Prostate gland (tissue), 2 donors: ENCODE data around the gene VIPR2. TPM values are rescaled to one million over a fixed set of nuclear protein-coding genes. Genes with fewer than 3 reads are reported as not detected.
"Not testable (repeated sequence)": the region's sequence is repeated elsewhere in the genome, so short reads cannot be mapped to it uniquely, and the experiment has no call there.

Experiments
- DNase-seq: peaks from one replicate; pipeline ENCODE4 v3.0.0-alpha.2; 2019; ENCODE audit warnings: low spot score
- H3K27ac ChIP-seq, 2 donors: fragments of 200-600 bp; sonication (generic); 2 replicates each; pipeline ENCODE4 v1.5.1; 2017 to 2019
- H3K27me3 ChIP-seq: fragments of 200-600 bp; sonication (generic); replicated peaks from 2 replicates; pipeline ENCODE4 v1.5.1; 2019; ENCODE audit not compliant: insufficient read depth
- H3K36me3 ChIP-seq, 2 donors: fragments of 200-600 bp; sonication (generic); 1 replicate in 1 of 2; 2 replicates in 1 of 2; pipeline versions ENCODE4 v1.5.1 to v1.8.1; 2017 to 2019
- H3K4me1 ChIP-seq: fragments of 200-600 bp; sonication (generic); replicated peaks from 2 replicates; pipeline ENCODE4 v1.5.1; 2019
- H3K4me3 ChIP-seq, 2 donors: fragments of 200-600 bp; sonication (generic); 2 replicates each; pipeline ENCODE4 v1.5.1; 2017 to 2019
- H3K9me3 ChIP-seq: fragments of 200-600 bp; sonication (generic); 2 replicates; pipeline ENCODE4 v1.5.1; 2017
- POLR2A ChIP-seq: fragments of 450-650 bp; IDR thresholded peaks from one replicate; pipeline ENCODE4 v1.6.1; 2016; ENCODE audit warnings: antibody characterized with exemption, mild to moderate bottlenecking
- POLR2AphosphoS5 ChIP-seq: sonication (generic); formaldehyde crosslinking; IDR thresholded peaks from one replicate; pipeline ENCODE4 v1.6.1; 2017; ENCODE audit warnings: antibody characterized with exemption
- WGBS: methylation state at CpG from one replicate; pipeline ENCODE4 v1.1.5; 2018; 5-methylcytosine and 5-hydroxymethylcytosine counted together
- intact Hi-C: fragments of 100-400 bp; cut with DNase I; formaldehyde crosslinking; loops from one replicate; pipeline ENCODE4 v1.14.2; 2022
- total RNA-seq, 2 donors: library from RNA; depleted of rRNA; stranded (reverse); fragments of >200 nt; gene quantifications; one replicate each; pipeline ENCODE4 v1.1.0, GENCODE V29; 2016
- TF ChIP-seq, protein P1 (sequence below), 4 experiments: fragments of 200-600 bp in 2 of 4; fragments of 450-650 bp in 2 of 4; sonication (generic) in 2 of 4; IDR thresholded peaks; 1 replicate in 3 of 4; 2 replicates in 1 of 4; pipeline ENCODE4 v1.5.1; 2016 to 2019; ENCODE audit warnings: antibody characterized with exemption in 4 of 4, mild to moderate bottlenecking in 2 of 4, moderate library complexity in 2 of 4

Gene VIPR2
- total RNA-seq, 2 donors from 2014 or later: 1.0 to 13.5 TPM

DNA sequence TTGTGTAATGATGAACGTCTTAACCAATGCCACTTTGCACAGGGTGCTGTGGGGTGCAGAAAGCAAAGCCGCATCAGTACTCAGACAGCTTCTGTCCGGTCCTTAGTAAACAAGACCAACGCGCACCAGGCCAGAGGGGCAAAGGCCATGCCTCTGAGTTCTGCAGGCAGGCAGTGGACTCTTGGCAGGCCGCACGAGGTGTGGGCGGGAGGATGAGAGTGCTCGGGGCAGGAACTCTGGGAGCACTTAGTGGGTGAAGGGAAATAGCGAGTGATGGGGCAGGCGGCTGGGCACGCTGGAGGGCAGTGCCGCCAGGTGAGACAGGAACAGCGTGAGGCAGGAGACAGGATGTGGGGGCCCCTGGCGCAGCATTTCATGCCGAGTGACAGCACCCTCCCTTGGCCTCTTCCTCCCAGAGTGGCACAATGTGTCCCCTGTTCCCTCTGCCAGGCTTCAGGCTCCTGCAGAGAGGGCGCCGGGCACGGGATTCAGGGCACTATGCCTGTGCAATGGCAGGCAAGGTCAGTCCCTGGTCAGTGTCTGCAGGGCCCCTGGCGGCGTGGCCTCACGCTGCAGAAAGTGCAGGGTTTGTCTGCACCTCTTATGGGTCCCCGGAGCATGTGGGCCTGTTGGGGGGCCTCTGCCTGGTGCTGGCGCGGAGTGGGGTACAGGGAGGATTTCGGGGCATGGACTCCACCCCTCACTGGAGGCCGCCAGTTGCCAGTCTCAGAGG lies 60.4 kb downstream of the VIPR2 start:
- no peaks in the 10 kb centered on the region for H3K36me3 ChIP-seq
- intact Hi-C loops: no loop called here
- no peak overlapping the region for H3K27ac ChIP-seq
- no peak for DNase-seq
- H3K27me3 ChIP-seq: no peaks in the 10 kb centered on the region
- H3K4me3 ChIP-seq: no peak overlapping the region
- 87% methylated on average over 27 of the region's 27 CpGs for WGBS
- no peaks in the 10 kb centered on the region for H3K4me1 ChIP-seq
- TF ChIP-seq POLR2A (no peak), POLR2AphosphoS5 (no peak)
- TF ChIP-seq, protein P1, sequence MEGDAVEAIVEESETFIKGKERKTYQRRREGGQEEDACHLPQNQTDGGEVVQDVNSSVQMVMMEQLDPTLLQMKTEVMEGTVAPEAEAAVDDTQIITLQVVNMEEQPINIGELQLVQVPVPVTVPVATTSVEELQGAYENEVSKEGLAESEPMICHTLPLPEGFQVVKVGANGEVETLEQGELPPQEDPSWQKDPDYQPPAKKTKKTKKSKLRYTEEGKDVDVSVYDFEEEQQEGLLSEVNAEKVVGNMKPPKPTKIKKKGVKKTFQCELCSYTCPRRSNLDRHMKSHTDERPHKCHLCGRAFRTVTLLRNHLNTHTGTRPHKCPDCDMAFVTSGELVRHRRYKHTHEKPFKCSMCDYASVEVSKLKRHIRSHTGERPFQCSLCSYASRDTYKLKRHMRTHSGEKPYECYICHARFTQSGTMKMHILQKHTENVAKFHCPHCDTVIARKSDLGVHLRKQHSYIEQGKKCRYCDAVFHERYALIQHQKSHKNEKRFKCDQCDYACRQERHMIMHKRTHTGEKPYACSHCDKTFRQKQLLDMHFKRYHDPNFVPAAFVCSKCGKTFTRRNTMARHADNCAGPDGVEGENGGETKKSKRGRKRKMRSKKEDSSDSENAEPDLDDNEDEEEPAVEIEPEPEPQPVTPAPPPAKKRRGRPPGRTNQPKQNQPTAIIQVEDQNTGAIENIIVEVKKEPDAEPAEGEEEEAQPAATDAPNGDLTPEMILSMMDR (IDR thresholded peaks at IDR 0.05): no peak
- no peaks in the 10 kb centered on the region for H3K9me3 ChIP-seq

DNA sequence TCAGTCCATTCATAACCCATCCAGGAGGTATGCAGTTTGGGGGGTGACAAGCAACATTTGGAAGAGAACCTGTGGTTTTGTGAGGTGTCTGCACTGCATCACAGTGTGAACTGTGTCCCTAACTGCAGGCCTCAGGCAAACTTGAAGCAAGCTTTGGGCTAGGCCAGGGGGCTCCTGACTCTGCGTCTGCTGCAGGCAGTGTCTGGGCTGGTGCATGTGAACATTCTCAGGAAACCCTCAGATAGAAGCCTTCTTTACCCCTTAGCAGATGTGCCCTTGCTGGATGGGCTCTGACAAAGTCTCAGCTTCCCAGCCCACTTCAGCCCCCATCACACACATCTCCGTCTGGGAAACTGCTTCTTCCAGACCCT lies 61.0 kb downstream of the VIPR2 start:
- 67% methylated on average over 2 of the region's 2 CpGs for WGBS
- Histone ChIP-seq H3K9me3 (no peaks in the 10 kb centered on the region), H3K4me1 (no peaks in the 10 kb centered on the region), H3K27ac (no peak overlapping the region), H3K27me3 (no peaks in the 10 kb centered on the region), H3K4me3 (no peak overlapping the region), H3K36me3 (no peaks in the 10 kb centered on the region)
- TF ChIP-seq POLR2AphosphoS5 (no peak), POLR2A (no peak)
- TF ChIP-seq, protein P1 (IDR thresholded peaks at IDR 0.05): no peak
- intact Hi-C loops: no loop called here
- no peak for DNase-seq

DNA sequence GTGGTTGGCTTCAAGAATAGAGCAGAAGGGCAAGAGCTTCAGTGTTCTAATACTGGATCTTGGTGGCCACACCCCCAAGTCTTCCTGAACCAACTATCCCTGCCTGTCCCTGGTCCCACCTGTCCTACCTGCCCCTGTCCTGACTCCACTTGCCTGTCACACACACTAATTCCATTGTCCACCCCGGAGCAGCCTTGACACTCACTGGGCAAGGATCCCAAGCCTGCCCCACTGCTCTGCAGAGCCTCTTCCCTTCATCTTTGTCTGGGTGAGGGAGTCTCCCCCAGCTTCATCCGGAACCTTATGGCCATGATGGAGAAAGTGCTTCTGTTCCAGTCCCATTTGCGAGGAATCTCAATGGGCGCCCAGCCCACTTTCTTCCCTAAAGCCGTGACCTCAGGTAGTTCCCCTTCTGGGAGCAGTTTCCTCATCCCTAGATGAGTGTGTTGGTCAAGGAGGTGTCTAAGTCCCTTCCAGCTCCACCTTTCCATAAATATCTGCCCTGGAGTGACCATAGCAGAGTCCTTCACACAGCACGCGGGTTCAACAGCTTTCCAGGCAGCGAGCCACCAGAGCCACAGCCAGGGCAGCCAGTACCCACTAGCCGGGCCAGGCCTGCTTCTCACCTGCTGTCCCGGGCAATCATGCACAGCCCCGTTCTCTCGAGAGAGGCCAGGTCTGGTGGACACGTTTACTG lies 61.5 kb downstream of the VIPR2 start:
- 89% methylated on average over 13 of the region's 13 CpGs for WGBS
- TF ChIP-seq POLR2AphosphoS5 (no peak), POLR2A (no peak)
- TF ChIP-seq, protein P1 (IDR thresholded peaks at IDR 0.05): no peak
- intact Hi-C loops: no loop called here
- no peak overlapping the region for H3K27ac ChIP-seq
- no peak for DNase-seq
- H3K27me3 ChIP-seq: no peaks in the 10 kb centered on the region
- no peaks in the 10 kb centered on the region for H3K9me3 ChIP-seq
- H3K4me3 ChIP-seq: no peak overlapping the region
- no peaks in the 10 kb centered on the region for H3K4me1 ChIP-seq
- no peaks in the 10 kb centered on the region for H3K36me3 ChIP-seq

DNA sequence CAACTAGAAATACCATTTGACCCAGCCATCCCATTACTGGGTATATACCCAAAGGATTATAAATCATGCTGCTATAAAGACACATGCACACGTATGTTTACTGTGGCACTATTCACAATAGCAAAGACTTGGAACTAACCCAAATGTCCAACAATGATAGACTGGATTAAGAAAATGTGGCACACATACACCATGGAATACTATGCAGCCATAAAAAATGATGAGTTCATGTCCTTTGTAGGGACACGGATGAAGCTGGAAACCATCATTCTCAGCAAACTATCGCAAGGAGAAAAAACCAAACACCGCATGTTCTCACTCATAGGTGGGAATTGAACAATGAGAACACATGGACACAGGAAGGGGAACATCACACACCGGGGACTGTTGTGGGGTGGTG lies 62.6 kb downstream of the VIPR2 start:
- H3K4me1 ChIP-seq, H3K27me3 ChIP-seq, H3K27ac ChIP-seq, DNase-seq, H3K9me3 ChIP-seq, intact Hi-C loops, H3K36me3 ChIP-seq, H3K4me3 ChIP-seq: not testable (repeated sequence)
- WGBS: 100% methylated on average over 4 of the region's 5 CpGs

DNA sequence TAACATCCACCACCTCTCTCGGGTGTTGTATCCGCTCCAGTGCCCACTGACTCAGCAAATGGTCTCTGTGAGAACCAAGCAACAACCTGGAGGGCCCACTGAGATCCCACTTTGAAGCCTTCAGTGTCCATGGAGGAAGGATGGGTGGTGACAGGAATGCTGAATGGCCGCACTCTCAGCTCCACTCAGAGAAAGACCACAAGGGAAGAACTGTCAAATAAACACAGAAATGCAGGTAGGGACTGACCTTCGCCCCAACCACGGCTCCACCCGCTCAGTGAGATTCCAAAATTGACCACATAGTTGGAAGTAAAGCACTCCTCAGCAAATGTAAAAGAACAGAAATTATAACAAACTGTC lies 65.8 kb downstream of the VIPR2 start:
- Histone ChIP-seq H3K27ac (no peak overlapping the region), H3K36me3 (no peaks in the 10 kb centered on the region), H3K27me3 (no peaks in the 10 kb centered on the region), H3K4me3 (no peak overlapping the region), H3K9me3 (no peaks in the 10 kb centered on the region), H3K4me1 (no peaks in the 10 kb centered on the region)
- WGBS: 91% methylated on average over 6 of the region's 6 CpGs
- TF ChIP-seq, protein P1 (IDR thresholded peaks at IDR 0.05): no peak
- TF ChIP-seq POLR2A (no peak), POLR2AphosphoS5 (no peak)
- intact Hi-C loops: no loop called here
- DNase-seq: no peak
